ENCODE data around the gene GMDS.

- no peak for TF ChIP-seq CTCF (IDR thresholded peaks at IDR 0.05)
- TF ChIP-seq GATA2 (CRISPR knock-in tag; IDR thresholded peaks at IDR 0.05), result no peak
- no peak for TF ChIP-seq TCF12 (IDR thresholded peaks at IDR 0.05)
- no peak for TF ChIP-seq MAX (IDR thresholded peaks at IDR 0.05; ENCODE audit: low read depth)
- no peak for TF ChIP-seq POLR2AphosphoS5 (IDR thresholded peaks at IDR 0.05; ENCODE audit: low read depth, low read length)
- TF ChIP-seq FOXM1 (IDR thresholded peaks at IDR 0.05; ENCODE audit: low read depth), result no peak
- no peak for TF ChIP-seq SMC3 (IDR thresholded peaks at IDR 0.05; ENCODE audit: low read depth, low read length)
- no peak for TF ChIP-seq SIN3A (IDR thresholded peaks at IDR 0.05; ENCODE audit: borderline replicate concordance, low read depth, low read length)
- no peak for TF ChIP-seq FOSL2 (IDR thresholded peaks at IDR 0.05; ENCODE audit: borderline replicate concordance, low read depth)
- TF ChIP-seq EZH2phosphoT487 (IDR thresholded peaks at IDR 0.05; ENCODE audit: borderline replicate concordance, low read depth), result no peak
- no peak for TF ChIP-seq EP300 (IDR thresholded peaks at IDR 0.05; ENCODE audit: borderline replicate concordance in 1 of 2, low read depth in 1 of 2, low read length in 1 of 2)
- no peak for TF ChIP-seq JUND (IDR thresholded peaks at IDR 0.05)
- TF ChIP-seq RAD21 (IDR thresholded peaks at IDR 0.05; ENCODE audit: low read length), result no peak
These were observed 30.5 kb upstream of the GMDS start for GRCh38 chr6:2275892-2276242.

Data from SK-N-SH (cell line).